SK-N-SH treated with all-trans-retinoic acid at 6 μM for 48 hours (cell line): ENCODE data around the gene PALLD.

Experiments used
- ESRRG ChIP-seq: fragments of 250-450 bp; sonication (Bioruptor Pico); IDR thresholded peaks from 2 replicates; pipeline ENCODE4 v1.6.1; 2021; ENCODE audit warnings: mild to moderate bottlenecking
- PPARA ChIP-seq: fragments of 250-450 bp; sonication (Bioruptor Pico); IDR thresholded peaks from 2 replicates; pipeline ENCODE4 v1.5.0; 2020; ENCODE audit warnings: mild to moderate bottlenecking, borderline replicate concordance
- TOX ChIP-seq: fragments of 250-450 bp; sonication (Bioruptor Pico); IDR thresholded peaks from 2 replicates; pipeline ENCODE4 v1.8.0; 2021; ENCODE audit warnings: mild to moderate bottlenecking, moderate library complexity, borderline replicate concordance
- ZFP3 ChIP-seq: fragments of 250-450 bp; sonication (Bioruptor Pico); IDR thresholded peaks from 2 replicates; pipeline ENCODE4 v1.5.0; 2020; ENCODE audit warnings: mild to moderate bottlenecking, moderate library complexity
- TF ChIP-seq, protein P1 (sequence below): fragments of 250-450 bp; sonication (Bioruptor Pico); IDR thresholded peaks from 2 replicates; pipeline ENCODE4 v1.5.1; 2020; ENCODE audit warnings: low read depth, mild to moderate bottlenecking, moderate library complexity
- TF ChIP-seq, protein P2 (sequence below): fragments of 250-450 bp; sonication (Bioruptor Pico); IDR thresholded peaks from 2 replicates; pipeline ENCODE4 v1.8.0; 2020; ENCODE audit warnings: mild to moderate bottlenecking, moderate library complexity, borderline replicate concordance

DNA sequence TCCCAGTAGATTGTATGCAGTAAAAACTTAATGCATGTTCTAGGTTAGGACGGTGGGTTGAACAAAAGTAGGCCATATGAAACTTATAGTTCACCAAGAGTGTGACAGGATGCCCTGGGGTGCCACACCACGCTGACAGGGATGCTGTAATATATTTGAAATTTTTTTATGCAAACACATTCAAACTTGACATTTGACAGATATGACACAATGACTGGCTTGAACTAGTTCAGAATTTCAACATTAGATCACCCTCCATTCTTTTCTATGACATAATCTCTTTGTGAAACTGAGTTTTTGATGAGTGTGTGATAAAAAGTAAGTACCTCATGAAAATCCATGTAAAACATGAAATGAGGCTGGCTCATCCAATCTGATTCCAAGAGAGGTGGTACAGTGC lies 198.4 kb downstream of the PALLD start:
- TF ChIP-seq TOX (CRISPR knock-in tag) (no peak), PPARA (no peak), ESRRG (CRISPR knock-in tag) (no peak), ZFP3 (no peak)
- TF ChIP-seq, protein P1, sequence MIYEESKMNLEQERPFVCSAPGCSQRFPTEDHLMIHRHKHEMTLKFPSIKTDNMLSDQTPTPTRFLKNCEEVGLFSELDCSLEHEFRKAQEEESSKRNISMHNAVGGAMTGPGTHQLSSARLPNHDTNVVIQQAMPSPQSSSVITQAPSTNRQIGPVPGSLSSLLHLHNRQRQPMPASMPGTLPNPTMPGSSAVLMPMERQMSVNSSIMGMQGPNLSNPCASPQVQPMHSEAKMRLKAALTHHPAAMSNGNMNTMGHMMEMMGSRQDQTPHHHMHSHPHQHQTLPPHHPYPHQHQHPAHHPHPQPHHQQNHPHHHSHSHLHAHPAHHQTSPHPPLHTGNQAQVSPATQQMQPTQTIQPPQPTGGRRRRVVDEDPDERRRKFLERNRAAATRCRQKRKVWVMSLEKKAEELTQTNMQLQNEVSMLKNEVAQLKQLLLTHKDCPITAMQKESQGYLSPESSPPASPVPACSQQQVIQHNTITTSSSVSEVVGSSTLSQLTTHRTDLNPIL, result no peak
- TF ChIP-seq, protein P2, sequence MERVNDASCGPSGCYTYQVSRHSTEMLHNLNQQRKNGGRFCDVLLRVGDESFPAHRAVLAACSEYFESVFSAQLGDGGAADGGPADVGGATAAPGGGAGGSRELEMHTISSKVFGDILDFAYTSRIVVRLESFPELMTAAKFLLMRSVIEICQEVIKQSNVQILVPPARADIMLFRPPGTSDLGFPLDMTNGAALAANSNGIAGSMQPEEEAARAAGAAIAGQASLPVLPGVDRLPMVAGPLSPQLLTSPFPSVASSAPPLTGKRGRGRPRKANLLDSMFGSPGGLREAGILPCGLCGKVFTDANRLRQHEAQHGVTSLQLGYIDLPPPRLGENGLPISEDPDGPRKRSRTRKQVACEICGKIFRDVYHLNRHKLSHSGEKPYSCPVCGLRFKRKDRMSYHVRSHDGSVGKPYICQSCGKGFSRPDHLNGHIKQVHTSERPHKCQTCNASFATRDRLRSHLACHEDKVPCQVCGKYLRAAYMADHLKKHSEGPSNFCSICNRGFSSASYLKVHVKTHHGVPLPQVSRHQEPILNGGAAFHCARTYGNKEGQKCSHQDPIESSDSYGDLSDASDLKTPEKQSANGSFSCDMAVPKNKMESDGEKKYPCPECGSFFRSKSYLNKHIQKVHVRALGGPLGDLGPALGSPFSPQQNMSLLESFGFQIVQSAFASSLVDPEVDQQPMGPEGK (CRISPR knock-in tag), result no peak
